NCI-H2196 (cell line): ENCODE measurements around the gene RNU4-1.
"Not testable (repeated sequence)": the region's sequence is repeated elsewhere in the genome, so short reads cannot be mapped to it uniquely, and the experiment has no call there.

Experiments used
- DNase-seq: peaks from one replicate; lab custom pipeline; 2025; ENCODE audit not compliant: unreplicated experiment; lab: John Stamatoyannopoulos, UW

Gene RNU4-1

DNA sequence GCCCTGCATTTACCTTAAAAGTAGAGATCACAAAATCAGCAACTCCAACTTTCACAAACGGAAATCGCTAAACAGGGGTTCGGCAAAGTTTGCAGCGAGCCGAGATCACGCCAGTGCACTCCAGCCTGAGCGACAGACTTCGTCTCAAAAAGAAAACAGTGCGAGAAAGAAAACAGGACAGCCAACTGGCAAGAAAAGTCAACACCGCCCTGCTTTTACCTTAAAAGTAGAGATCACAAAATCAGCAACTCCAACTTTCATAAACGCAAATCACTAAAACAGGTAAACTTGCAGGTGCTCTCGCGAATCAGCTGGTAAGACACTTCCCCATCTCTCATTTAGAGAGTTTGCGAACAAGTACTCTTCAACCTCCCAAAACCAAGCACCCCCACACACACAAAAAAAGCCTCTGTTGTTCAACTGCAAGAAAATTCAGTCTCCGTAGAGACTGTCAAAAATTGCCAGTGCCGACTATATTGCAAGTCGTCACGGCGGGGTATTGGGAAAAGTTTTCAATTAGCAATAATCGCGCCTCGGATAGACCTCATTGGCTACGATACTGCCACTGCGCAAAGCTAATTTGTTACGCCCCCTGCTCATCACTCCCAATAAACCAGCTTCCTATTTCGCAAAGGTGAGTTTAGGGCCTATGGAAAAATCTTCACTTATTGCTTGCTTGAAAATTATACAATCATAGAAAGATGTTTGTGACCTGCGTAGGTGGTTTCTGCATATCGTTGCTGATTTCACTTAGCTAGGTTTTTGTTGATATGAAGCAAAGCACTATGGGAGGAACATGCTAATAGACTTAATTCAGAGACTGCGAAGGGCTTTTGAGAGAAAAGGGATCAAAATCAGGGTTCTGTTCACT is at the start of gene RNU4-1:
Gene RNU4-1 (minus strand): TSS at position 577 of the 871 bp plus-strand sequence.
- DNase-seq, result peak; percentile 75

DNA sequence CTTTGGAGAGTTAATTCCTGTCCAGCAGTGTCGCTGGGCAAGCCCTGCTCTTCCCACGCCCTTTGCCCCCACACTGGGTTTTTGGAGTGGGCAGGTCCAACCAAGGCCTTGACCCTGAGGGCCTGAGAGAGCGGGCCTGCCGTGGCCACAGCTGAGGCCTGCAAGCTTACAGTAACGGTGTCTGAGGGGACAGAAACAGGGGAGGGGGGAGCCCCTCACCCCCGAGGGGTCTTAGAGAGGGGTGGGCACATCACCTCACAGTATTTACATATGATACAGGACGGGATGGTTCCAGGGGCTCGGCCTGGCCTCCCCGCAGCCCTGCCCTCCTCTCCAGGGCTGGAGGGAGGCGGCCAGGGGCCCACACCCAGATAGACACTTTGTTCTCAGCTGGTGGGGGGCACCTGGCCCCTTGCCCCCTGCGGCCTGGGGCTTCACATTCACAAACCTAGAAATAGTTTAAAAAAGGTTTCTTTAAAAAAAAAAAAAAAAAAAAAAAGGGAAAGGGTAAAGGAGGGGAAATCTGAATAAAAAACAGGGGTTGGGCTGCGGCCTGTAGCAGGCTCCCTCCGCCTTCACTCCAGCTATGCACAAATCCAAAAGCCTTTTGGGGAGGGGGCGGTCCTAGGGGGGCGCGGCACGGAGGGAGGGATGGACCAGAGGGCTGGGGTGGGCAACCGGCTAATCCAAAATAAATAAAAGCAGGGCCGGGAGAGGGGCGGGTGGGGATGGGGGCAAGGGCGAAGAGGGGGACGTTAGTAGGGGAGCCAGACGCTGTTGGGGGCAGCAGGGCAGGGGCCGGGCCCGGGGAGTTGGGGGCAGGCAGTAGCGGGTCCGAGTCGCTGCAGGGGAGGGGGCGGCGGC is 49.4 kb upstream of the RNU4-1 start:
- no peak for DNase-seq

DNA sequence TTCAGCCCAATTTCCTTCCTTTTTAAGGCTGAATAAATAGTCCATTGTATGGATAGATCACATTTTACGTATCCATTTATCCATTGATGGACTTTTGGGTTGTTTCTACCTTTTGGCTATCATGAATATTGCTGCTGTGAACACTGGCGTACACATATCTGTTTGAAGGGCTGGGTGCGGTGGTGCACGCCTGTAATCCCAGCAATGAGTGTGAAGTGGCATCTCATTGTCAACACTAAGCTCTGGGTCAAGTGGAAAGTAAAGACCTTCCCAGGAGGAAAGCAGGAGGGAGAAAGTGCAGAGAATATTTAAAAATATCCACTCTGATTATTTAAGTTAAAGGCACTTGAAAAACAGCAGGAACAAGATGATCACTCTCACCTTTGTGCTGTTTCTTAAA is 46.2 kb upstream of the RNU4-1 start:
- no peak for DNase-seq

DNA sequence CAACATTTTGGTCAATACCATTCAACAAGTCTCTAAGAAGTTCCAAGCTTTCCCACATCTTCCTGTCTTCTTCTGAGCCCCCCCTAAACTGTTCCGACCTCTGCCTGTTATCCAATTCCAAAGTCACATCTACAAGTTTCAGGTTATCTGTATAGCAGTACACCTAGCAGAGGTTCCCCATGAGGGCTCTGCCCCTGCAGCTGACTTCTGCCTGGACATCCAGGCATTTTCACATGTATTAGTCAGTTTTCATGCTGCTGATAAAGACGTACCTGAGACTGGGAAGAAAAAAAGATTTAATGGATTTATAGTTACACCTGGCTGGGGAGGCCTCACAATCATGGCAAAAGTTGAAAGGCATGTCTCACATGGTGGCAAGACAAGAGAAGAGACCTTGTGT is 44.7 kb upstream of the RNU4-1 start:
- no peak for DNase-seq

DNA sequence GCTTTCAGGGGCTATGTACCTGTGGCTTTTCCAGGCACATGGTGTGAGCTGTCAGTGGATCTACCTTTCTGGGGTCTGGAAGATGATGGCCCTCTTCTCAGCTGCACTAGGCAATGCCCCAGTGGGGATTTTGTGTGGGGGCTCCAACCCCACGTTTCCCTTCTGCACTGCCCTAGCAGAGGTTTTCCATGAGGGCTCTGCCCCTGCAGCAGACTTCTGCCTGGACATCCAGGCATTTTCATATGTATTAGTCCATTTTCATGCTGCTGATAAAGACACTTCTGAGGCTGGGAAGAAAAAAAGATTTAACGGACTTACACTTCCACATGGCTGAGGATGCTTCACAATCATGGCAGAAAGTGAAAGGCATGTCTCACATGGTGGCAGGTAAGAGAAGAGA is 43.4 kb upstream of the RNU4-1 start:
- not testable (repeated sequence) for DNase-seq

DNA sequence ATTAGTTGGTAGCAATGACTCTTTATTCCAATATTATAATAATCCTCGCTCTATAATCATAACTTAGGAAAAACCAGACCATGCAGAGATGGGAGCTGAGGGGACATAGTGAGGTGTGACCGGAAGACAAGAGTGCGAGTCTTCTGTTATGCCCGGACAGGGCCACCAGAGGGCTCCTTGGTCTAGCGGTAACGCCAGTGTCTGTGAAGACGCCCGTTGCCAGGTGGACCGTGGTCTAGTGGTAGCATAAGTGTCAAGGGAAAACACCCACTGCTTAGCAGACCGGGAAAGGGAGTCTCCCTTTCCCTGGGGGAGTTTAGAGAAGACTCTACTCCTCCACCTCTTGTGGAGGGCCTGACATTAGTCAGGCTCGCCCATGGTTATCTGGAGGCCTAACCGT is 42.4 kb upstream of the RNU4-1 start:
- peak; percentile 55 for DNase-seq

DNA sequence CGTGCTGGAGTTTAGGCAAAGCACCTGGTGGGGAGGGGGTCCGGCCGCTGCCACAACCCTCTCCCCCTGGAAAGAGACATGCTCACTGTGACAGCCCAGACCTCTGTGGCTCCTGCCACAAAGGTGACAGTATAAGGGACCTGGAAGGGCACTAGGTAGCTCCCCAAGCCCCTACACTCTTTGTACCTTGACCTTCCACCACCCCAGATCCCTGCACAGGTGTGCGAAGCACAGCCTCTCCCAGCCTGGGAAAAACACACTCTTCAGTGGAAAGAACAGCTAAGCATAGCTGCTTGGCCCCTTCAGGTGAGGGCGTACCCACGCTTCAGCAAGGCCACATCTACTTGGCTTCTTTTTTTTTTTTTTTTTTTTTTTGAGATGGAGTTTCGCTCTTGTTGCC is 39.5 kb upstream of the RNU4-1 start:
- no peak for DNase-seq

DNA sequence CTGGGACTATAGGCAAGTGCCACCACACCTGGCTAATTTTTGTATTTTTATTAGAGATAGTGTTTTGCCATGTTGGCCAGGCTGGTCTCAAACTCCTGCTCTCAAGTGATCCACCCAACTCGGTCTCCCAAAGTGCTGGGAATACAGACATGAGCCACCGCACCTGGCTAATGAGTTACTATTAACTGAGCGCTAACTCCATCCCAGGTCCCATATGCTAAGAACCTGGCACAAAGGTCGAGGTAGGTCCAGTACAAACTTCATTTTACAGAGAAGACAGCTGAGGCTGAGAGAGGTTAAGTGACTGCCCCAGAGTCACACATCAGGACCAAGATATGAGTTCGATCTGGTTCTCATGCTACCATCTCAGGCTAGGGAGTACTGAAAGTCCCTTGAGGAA is 39.0 kb upstream of the RNU4-1 start:
- no peak for DNase-seq

DNA sequence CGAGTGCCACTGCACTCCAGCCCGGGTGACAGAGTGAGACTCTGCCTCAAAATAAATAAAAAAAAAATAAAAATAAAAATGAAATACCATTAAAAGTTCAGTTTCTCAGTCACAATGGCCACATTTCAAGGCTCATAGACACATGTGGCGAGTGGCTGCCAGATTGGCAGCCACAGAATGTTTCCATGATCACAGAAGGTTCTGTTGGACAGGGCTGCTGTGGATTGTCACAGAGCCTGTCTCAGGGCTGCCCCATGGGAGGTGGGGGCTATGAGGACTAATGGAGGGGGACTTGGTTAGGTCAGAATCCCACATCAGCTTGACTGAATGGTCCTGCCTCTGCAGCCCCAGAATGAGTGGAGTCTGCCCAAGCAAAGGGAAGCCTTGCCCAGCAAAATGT is 38.4 kb upstream of the RNU4-1 start:
- no peak for DNase-seq

DNA sequence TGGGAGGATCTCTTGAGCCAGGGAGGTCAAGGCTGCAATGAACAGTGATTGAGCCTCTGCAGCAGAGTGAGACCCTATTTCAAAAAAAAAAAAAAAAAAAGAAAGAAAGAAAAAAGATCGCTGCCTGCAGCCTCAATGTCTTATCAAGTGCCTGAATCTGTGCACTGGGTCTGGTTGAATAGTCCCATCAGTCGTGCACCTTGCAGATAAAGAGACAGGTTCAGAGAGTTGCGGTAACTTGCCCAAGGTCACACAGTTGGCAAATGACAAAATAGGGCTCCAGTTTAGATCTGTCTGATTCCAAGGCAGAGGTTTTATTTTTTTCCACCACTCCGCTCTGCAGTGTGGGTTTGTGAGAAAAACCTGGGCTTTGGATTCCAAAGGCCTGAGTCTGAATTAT is 35.2 kb upstream of the RNU4-1 start:
- DNase-seq, result no peak

DNA sequence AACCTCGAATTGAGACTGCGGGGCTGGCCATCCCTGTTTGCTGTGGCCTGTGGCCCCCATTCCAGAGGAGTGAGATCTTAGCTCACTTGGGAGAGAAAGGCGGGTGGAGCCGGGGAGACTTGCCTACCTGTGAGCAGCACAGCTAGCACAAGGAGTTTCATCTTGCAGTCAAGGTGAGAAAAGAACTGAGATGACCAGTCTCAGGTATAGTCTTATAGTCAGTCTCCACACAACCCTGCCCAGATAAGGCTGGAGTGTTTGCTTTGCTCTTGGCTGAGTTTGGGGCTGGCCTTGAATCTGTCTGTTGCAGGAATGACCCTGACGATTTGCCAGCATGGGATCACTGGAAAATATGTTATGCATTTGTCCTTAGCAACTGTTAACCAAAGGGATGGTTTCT is 34.6 kb upstream of the RNU4-1 start, which contains the start of gene PLA2G1B:
Gene PLA2G1B (minus strand): TSS at position 187 of the 400 bp plus-strand sequence. CDS start 26 bp downstream, at position 161.
- no peak for DNase-seq

DNA sequence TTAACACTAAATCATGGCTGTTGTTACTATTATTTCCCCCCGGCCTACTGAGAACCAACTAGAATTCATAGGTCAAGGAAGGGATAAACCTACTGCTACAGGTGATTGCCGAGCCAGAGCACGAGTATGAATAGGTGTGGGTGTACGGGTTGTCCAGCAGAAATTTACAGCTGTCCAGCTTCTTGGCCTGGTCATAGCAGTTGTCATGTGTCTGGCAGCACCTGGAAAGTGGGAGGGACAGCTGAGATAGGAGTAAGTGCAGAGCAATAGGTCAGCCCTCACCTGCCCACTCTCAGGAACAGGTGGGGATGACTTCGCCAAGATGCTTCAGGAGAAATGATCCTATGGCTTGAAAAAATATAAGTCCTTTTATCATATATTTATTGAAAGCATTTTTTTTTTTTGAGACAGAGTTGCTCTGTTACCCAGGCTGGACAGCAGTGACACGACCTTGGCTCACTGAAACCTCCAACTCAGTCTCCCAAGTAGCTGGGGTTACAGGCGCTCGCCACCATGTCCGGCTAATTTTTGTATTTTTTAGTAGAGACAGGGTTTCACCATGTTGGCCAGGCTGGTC is 31.9 kb upstream of the RNU4-1 start:
- no peak for DNase-seq

DNA sequence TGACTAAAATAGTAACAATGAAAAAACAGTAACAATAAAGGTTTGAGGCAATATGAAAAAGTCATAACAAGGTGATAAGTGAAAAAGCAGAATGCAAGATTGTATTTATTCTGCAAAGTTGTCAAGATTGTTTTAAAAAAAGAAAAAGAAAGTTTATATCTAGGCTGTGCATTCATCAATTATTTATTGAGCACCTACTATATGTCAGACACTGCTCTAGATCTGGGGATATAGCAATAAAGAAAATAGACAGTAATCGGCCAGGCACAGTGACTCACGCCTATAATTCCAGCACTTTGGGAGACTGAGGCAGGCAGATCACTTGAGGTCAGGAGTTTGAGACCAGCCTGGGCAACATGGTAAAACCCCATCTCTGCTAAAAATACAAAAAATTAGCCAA is 30.7 kb upstream of the RNU4-1 start:
- no peak for DNase-seq

DNA sequence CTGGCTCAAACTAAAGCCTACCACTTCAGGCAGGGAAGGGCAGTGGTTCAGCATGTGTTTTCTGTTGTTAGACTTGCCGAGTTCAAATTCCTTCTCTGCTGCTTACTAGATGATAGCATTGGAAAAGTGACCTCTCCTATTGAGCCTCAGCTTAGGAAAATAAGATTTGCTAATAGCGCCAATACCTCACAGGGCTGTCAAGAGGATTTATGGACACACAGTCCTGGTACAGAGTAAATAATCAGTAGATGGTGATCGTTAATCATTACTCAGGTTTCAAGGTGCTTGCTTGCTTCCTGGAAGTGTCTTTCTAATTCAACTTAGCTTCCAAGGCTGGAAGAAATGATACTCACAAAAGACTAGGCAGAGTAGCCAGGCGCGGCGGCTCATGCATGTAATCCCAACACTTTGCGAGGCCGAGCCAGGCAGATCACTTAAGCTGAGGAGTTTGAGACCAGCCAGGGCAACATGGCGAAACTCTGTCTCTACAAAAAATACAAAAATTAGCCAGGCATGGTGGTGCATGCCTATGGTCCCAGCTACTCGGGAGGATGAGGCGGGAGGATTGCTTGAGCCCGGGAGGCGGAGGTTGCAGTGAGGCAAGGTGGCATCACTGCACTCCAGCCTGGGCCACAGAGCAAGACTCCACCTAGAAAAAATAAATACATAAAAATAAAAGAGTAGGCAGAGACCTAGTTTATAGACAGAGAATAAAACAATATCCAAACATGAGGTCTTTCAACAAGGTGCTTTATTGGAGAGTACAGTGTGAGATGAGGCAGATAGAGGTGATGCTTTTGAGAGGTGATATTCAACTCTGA is 28.6 kb upstream of the RNU4-1 start:
- no peak for DNase-seq

DNA sequence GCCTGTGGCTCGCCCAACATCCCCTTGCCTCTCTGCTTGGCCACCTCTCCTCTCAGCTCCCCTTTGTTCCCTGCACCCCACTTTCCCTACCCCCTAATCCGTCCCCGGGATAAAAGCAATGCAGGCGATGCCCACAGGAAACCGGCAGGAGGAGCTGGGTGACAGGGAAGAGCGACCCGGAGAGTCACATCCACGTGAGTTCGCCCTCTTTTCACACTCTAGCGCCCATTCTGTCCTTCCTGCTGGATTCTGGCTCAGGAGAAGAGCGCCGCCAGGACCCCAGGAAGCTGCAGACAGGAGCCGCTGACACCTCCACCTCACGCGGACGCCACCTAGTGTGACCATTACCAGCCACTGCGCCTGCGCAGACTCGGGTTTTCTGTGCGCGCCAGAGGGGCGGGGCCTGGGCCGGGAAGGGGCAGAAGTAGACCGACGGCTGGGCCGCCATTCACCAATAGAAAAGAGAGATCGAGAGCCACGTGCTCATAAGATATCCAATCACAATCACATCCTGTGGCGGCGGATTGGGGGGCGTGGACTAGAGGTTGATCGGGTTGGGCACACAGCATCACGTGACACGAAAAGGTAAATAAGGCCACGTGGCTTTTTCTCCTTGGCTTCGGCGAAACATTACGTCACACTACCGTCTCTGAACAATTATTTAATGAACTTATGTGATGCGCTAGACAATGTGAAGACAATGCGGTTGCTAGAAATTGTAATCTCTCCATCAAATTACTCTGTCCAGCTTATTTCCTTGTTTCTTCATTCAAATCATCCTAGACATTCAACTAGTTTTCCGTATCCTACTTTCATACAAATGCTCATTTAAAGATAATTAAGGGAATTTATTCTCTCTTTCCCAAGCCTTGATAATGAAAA is 24.4 kb upstream of the RNU4-1 start:
- peak; percentile 99 for DNase-seq

DNA sequence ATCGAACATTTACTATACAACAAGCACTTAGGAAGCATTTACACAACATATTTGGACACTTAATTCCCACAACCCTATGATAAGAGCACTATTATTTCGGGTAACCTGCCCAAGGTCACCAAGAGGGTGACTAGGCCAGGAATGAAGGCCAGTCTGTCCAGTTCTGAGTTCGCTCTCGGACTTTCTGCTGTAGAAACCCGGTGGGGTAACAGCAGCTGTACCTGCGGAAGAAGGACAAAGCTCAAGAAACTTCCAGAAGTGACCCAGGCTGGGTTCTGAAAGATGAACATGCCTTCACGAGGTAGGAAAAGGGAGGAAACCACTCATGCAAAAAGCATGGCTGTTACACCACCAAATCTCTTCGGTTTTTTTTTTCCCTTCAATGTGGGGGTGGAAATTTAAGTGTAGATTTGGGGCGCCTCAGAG is 23.8 kb upstream of the RNU4-1 start:
- no peak for DNase-seq

DNA sequence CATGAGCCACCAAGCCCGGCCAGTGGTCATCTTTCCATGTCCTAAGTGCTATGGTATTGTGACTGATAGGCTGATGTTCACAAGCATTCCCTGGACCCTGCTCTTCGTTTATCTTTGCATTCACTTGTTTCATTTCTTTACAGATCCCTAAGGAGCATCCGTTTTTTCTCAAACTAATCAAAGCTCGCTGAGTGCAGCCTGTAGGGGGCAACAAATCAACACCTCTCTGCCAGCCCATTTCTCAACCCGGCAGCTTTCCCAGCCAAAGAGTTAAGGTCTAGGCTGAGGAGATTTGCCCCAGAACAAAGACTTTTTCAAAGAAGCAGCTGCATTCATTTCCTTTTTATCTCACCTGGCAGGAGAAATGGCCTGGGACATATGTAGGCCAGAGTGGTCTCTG is 21.2 kb upstream of the RNU4-1 start:
- no peak for DNase-seq

DNA sequence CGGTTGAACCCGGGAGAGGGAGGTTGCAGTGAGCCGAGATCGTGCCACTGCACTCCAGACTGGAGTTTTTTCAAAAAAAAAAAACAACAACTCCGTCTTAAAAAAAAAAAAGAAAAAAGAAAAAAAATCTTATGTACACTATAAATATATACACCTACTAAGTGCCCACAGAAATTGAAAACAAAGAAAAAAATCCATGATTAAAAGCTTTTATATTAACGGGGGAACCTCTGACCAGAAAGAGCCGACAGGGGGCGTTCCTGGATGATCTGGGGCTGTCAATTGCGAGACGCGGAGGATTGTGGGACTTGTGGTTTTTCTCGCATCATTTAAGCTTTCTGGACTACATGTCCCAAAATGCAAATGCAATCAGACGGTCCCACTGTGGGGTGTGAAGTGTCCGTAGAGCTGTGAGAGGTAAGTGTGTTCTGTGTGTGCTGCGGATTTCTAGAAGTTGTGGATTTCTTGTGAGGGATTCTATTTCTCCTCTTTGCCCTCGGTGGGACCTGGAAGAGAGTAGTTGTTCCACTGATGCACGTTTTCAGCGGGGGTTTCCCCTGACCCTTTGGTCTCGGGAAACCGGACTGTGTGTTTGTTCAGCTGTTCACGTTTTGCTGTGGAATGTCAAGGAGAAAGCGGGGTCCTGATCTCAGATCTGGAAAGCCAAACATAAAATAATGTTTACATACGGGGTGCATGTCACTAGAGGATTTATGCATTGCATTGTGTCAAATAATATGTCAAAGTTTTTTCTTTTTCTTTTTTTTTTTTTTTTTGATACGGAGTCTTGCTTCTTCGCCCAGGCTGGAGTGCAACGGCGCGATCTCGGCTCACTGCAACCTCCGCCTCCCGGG is 9.2 kb upstream of the RNU4-1 start, which contains the start of gene SIRT4:
Gene SIRT4 (plus strand): TSS at position 360 of the 854 bp plus-strand sequence. CDS start 1,241 bp downstream, outside the sequence.
- peak; percentile 93 for DNase-seq

DNA sequence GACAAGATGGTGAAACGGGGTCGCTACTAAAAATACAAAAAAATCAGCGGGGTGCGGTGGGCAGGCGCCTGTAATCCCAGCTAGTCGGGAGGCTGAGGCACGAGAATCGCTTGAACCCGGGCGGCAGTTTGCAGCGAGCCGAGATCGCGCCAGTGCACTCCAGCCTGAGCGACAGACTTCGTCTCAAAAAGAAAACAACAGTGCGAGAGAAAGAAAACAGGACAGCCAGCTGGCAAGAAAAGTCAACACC is 701 bp downstream of the RNU4-1 start:
- DNase-seq, result no peak
